Measurements from ENCODE around the gene MLYCD.

- TF ChIP-seq CTCF (IDR thresholded peaks at IDR 0.05) (no peak), POLR2A (IDR thresholded peaks at IDR 0.05) (no peak)
Measured at GRCh38 chr16:83975590-83976260, 76.8 kb downstream of the MLYCD start.

All from right lobe of liver (tissue), 4 donors.